ENCODE data around the gene AK5.
"Not testable (repeated sequence)": the region's sequence is repeated elsewhere in the genome, so short reads cannot be mapped to it uniquely, and the experiment has no call there.

AK5 gene

DNA sequence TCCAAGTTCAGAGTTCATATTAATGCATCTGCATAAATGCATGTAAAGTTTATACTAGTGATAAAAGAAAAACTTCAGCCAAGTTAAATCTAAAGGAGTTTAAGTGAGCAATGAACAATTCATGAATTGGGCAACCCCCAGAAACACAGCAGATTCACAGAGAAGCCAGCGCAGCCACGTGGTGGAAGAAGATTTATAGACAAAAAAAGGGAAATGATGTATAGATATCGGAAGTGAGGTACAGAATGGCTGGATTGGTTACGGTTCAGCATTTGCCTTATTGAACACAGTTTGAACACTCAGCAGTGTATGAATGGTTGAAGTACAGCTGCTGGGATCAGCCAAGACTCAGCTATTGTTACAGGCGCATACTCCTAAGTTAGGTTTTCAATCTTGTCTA, 5.7 kb downstream of the AK5 start:
- H3K27ac ChIP-seq (ENCODE audit: low read depth, low read length, severe bottlenecking) = no peak overlapping the region
- no peak overlapping the region for H3K4me3 ChIP-seq (ENCODE audit: extremely low read depth, insufficient read depth, low read length, poor library complexity, severe bottlenecking)
- H3K9me3 ChIP-seq (ENCODE audit: control insufficient read depth, low read length) = no peaks in the 10 kb centered on the region
- no peaks in the 10 kb centered on the region for H3K4me1 ChIP-seq (ENCODE audit: control insufficient read depth, insufficient read depth, low read length, poor library complexity, severe bottlenecking)
- H3K36me3 ChIP-seq (ENCODE audit: control insufficient read depth, insufficient read depth, low read length) = no peaks in the 10 kb centered on the region
- WGBS, 2 experiments (ENCODE audit: insufficient coverage in 2 of 2) = 84 to 98% methylated on average over 3 to 4 of the region's 5 CpGs

DNA sequence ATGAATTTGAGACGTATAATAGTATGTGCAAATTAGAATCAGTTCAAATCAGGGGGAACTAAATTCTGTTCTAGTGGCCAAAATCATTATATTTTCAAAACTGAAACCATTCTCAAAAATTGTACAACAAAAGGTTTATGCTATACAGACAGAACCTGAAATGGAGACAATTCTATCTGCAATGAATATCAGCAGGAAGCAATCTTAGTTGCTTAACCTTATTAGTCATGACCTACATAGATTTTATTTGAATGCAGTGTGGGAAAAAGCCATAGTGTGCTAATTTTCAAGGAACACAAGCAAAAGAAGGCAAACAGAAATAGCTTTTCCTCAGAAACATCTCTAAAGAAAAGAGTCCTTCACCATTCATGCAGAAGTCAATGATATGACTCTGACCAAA, 6.5 kb downstream of the AK5 start:
- H3K36me3 ChIP-seq (ENCODE audit: control insufficient read depth, insufficient read depth, low read length) = no peaks in the 10 kb centered on the region
- no peak overlapping the region for H3K27ac ChIP-seq (ENCODE audit: low read depth, low read length, severe bottlenecking)
- no peaks in the 10 kb centered on the region for H3K9me3 ChIP-seq (ENCODE audit: control insufficient read depth, low read length)
- H3K4me1 ChIP-seq (ENCODE audit: control insufficient read depth, insufficient read depth, low read length, poor library complexity, severe bottlenecking) = no peaks in the 10 kb centered on the region
- WGBS, 2 experiments (ENCODE audit: insufficient coverage in 2 of 2) = no CpG with 5 or more reads among the region's 1 CpG
- H3K4me3 ChIP-seq (ENCODE audit: extremely low read depth, insufficient read depth, low read length, poor library complexity, severe bottlenecking) = no peak overlapping the region

DNA sequence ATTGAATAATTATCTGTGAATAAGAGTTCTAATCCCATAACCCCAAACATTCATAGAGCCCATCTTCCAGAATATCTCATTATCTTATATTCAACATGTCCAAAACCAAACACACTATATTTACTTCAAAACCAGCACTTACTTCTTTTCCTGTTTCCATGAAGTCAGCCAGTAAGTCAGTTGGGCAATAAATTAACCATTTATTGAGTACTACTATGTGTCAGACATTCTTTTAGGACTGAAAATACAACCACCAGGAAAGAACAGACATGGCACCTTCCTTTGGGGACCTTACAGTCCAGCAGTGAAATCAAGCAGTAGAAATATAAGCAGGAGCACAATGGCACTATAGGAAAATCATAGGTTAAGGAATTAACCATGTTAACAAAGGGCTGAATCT, 8.8 kb downstream of the AK5 start:
- H3K4me3 ChIP-seq (ENCODE audit: extremely low read depth, insufficient read depth, low read length, poor library complexity, severe bottlenecking) = no peak overlapping the region
- no peak overlapping the region for H3K27ac ChIP-seq (ENCODE audit: low read depth, low read length, severe bottlenecking)
- no peaks in the 10 kb centered on the region for H3K9me3 ChIP-seq (ENCODE audit: control insufficient read depth, low read length)
- no peaks in the 10 kb centered on the region for H3K36me3 ChIP-seq (ENCODE audit: control insufficient read depth, insufficient read depth, low read length)
- no peaks in the 10 kb centered on the region for H3K4me1 ChIP-seq (ENCODE audit: control insufficient read depth, insufficient read depth, low read length, poor library complexity, severe bottlenecking)

DNA sequence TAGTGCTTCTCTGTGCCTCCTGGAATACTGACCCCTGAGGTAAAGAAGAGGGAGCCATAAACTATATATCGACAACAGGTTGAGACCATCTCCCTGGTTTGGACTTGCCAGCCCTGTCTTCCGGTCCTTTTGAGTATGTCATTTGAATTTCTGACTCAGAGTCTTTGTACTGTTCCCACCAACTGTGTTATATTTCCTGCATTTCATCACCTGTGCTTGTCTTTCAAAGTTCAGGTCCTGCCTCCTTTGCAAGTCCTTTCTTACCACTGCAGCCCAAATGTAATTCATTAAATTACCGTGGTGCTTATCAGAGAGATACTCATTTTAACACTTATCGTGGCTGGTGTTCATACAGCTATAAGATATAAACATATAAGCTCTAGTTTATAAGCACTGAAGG, 10.7 kb downstream of the AK5 start:
- Histone ChIP-seq H3K4me1 (ENCODE audit: control insufficient read depth, insufficient read depth, low read length, poor library complexity, severe bottlenecking) (no peaks in the 10 kb centered on the region), H3K4me3 (ENCODE audit: extremely low read depth, insufficient read depth, low read length, poor library complexity, severe bottlenecking) (no peak overlapping the region), H3K9me3 (ENCODE audit: control insufficient read depth, low read length) (no peaks in the 10 kb centered on the region), H3K27ac (ENCODE audit: low read depth, low read length, severe bottlenecking) (no peak overlapping the region), H3K36me3 (ENCODE audit: control insufficient read depth, insufficient read depth, low read length) (no peaks in the 10 kb centered on the region)
- 49 to 79% methylated on average over 2 to 3 of the region's 4 CpGs for WGBS, 2 experiments (ENCODE audit: insufficient coverage in 2 of 2)

DNA sequence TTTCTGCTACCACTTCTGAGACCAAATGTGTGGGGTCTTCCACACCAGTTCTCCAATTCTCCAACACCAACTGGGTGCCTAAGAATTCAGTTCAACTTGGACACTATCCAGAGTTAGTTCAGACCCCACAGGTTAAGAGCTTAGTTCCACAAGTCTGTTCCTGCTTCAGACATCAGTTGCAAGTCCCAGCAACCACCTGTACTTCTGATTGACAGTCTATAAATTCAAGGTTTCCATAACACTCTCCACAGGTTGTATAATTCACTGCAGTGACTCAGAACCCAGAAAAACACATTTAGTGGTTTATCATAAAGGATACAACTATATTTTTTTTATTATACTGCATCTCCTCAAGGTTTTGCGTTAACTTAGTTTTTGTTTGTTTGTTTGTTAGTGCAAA, 18.7 kb downstream of the AK5 start:
- no CpG with 5 or more reads among the region's 1 CpG for WGBS, 2 experiments (ENCODE audit: insufficient coverage in 2 of 2)
- Histone ChIP-seq H3K4me3 (ENCODE audit: extremely low read depth, insufficient read depth, low read length, poor library complexity, severe bottlenecking) (no peak overlapping the region), H3K27ac (ENCODE audit: low read depth, low read length, severe bottlenecking) (no peak overlapping the region), H3K4me1 (ENCODE audit: control insufficient read depth, insufficient read depth, low read length, poor library complexity, severe bottlenecking) (no peaks in the 10 kb centered on the region), H3K9me3 (ENCODE audit: control insufficient read depth, low read length) (no peaks in the 10 kb centered on the region), H3K36me3 (ENCODE audit: control insufficient read depth, insufficient read depth, low read length) (no peaks in the 10 kb centered on the region)

DNA sequence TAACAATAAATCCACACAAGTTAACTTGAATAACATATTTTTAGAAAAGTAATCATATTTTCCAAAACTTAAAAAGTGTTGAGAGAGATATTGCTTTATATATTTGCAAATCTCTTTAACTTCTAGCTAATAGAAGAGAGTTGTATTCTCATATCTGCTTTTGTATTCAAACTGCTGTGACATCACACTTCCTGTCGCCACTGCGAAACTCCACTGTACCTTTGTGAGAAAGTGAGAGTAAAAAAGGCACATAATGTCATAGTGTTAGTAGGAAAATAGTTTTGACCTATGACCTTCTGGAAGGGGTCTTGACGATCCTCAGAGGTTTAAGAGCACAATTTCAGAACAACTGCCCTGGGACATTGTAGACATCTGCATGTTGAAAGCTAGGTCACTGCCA, 21.6 kb downstream of the AK5 start:
- no peak overlapping the region for H3K27ac ChIP-seq (ENCODE audit: low read depth, low read length, severe bottlenecking)
- H3K4me3 ChIP-seq (ENCODE audit: extremely low read depth, insufficient read depth, low read length, poor library complexity, severe bottlenecking) = no peak overlapping the region

DNA sequence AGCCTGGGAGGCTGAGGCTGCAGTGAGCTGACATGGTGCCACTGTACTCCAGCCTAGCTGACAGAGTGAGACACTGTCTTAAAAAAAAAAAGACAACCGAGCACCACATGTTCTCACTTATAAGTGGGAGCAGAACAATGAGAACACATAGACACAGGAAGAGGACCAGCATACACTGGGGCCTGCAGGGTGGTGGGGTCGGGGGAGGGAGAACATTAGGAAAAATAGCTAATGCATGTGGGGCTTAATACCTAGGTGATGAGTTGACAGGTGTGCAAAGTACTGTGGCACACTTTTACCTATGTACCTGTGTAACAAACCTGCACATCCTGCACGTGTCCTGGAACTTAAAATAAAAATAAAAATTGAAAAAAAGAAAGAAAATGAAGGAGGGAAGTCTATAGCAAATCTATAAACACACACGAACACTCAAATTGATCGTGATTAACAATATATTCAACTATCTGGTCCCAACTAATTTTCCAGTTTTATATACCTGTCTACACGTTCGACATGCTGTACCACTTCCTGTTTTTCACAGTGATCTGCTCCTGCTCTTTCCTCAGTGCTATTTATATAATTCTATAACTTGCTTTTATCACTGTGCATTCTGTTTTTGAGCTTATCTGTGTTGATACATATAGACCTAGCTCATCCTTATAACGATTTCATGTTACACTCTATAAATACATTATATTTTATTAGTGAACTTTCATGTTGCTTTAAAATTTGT, 27.2 kb downstream of the AK5 start:
- WGBS, 2 experiments (ENCODE audit: insufficient coverage in 2 of 2) = 75 to 82% methylated on average over 4 to 6 of the region's 8 CpGs
- H3K9me3 ChIP-seq (ENCODE audit: control insufficient read depth, low read length) = no peaks in the 10 kb centered on the region
- no peak overlapping the region for H3K4me3 ChIP-seq (ENCODE audit: extremely low read depth, insufficient read depth, low read length, poor library complexity, severe bottlenecking)
- no peak overlapping the region for H3K27ac ChIP-seq (ENCODE audit: low read depth, low read length, severe bottlenecking)
- H3K4me1 ChIP-seq (ENCODE audit: control insufficient read depth, insufficient read depth, low read length, poor library complexity, severe bottlenecking) = no peaks in the 10 kb centered on the region
- H3K36me3 ChIP-seq (ENCODE audit: control insufficient read depth, insufficient read depth, low read length) = no peaks in the 10 kb centered on the region

More for the DNA sequence above, 21.6 kb downstream of the AK5 start:
- Histone ChIP-seq H3K9me3 (ENCODE audit: control insufficient read depth, low read length) (no peaks in the 10 kb centered on the region), H3K36me3 (ENCODE audit: control insufficient read depth, insufficient read depth, low read length) (no peaks in the 10 kb centered on the region), H3K4me1 (ENCODE audit: control insufficient read depth, insufficient read depth, low read length, poor library complexity, severe bottlenecking) (no peaks in the 10 kb centered on the region)
- WGBS, 2 experiments (ENCODE audit: insufficient coverage in 2 of 2) = 83 to 100% methylated on average over 1 of the region's 3 CpGs

DNA sequence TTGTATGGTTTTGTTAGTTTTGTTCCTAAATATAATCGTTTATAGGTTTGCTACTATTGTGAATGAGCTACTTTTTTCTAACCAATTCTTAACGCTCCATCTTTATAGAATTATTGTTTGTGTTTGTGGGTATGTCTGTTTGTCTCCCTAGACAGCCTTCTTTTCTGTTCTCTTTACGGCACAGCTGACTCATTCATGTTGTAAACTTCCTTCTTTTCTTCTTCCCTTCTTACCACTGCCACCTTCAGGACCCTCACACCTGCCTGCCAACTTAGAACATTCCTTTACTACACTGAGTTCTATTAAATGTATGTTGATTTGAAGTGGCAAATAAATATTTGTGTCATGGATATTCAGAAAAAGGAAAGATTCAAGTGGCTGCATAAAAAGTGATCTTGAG, 29.1 kb downstream of the AK5 start:
- WGBS, 2 experiments (ENCODE audit: insufficient coverage in 2 of 2) = no CpG with 5 or more reads among the region's 3 CpGs
- Histone ChIP-seq H3K36me3 (ENCODE audit: control insufficient read depth, insufficient read depth, low read length) (no peaks in the 10 kb centered on the region), H3K4me1 (ENCODE audit: control insufficient read depth, insufficient read depth, low read length, poor library complexity, severe bottlenecking) (no peaks in the 10 kb centered on the region), H3K4me3 (ENCODE audit: extremely low read depth, insufficient read depth, low read length, poor library complexity, severe bottlenecking) (no peak overlapping the region), H3K9me3 (ENCODE audit: control insufficient read depth, low read length) (no peaks in the 10 kb centered on the region), H3K27ac (ENCODE audit: low read depth, low read length, severe bottlenecking) (no peak overlapping the region)

DNA sequence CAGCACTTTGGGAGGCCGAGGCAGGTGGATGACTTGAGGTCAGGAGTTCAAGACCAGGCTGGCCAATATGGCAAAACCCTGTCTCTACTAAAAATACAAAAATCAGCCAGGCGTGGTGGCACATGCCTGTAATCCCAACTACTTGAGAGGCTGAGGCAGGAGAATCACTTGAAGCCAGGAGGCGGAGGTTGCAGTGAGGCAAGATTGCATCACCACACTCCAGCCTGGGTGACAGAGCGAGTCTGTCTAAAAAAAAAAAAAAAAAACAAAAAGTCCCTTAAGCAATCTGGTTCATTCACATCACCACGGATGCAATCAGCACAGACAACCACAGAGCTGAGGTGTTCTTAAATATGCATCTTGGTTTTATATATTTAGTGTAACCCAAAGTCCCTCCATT, 30.5 kb downstream of the AK5 start:
- WGBS, 2 experiments (ENCODE audit: insufficient coverage in 2 of 2) = 92 to 93% methylated on average over 3 of the region's 5 CpGs
- not testable (repeated sequence) for H3K27ac ChIP-seq (ENCODE audit: low read depth, low read length, severe bottlenecking); H3K4me3 ChIP-seq (ENCODE audit: extremely low read depth, insufficient read depth, low read length, poor library complexity, severe bottlenecking); H3K9me3 ChIP-seq (ENCODE audit: control insufficient read depth, low read length); H3K4me1 ChIP-seq (ENCODE audit: control insufficient read depth, insufficient read depth, low read length, poor library complexity, severe bottlenecking); H3K36me3 ChIP-seq (ENCODE audit: control insufficient read depth, insufficient read depth, low read length)

DNA sequence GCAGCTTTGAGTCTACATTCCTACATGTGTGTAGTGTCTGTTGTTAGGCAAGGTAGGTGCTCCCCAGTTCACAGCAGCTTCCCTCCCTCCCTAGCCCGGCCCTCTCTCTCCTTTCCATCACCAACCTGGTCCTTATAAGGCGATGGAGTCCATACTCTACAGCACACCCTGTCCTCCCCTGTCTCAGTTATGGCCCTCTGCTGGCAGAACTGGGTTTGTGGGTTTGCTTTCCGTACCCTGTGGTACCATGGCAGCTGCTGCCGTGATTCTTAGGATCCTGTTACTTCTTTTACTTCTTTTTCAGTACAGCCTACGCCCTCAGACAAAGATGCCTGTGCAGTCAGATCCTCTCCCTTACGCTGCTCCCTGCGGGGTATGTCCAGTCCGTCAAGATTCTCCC, 31.7 kb downstream of the AK5 start:
- no peaks in the 10 kb centered on the region for H3K9me3 ChIP-seq (ENCODE audit: control insufficient read depth, low read length)
- no peaks in the 10 kb centered on the region for H3K36me3 ChIP-seq (ENCODE audit: control insufficient read depth, insufficient read depth, low read length)
- WGBS, 2 experiments (ENCODE audit: insufficient coverage in 2 of 2) = 52 to 65% methylated on average over 4 to 7 of the region's 8 CpGs
- H3K4me1 ChIP-seq (ENCODE audit: control insufficient read depth, insufficient read depth, low read length, poor library complexity, severe bottlenecking) = no peaks in the 10 kb centered on the region
- H3K27ac ChIP-seq (ENCODE audit: low read depth, low read length, severe bottlenecking) = no peak overlapping the region
- H3K4me3 ChIP-seq (ENCODE audit: extremely low read depth, insufficient read depth, low read length, poor library complexity, severe bottlenecking) = no peak overlapping the region

DNA sequence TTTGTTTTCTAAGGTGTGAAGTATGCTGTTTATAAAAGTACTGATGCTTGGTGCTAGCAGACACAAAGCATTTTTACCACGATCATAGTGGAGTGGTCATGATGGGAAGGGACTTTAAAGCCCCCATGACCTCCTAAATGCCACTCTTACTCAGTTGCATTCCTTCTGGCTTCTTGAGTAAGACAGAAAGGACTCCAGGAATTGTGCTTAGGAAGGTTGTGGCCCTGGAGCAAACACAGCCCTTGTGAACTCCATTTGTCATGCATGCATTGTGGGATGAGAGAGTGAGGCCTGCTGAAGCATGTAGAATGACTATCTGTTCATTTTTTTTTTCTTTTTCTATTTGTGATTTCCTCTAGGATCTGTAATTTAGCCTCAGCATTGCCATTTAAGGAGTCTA, 34.2 kb downstream of the AK5 start:
- H3K4me3 ChIP-seq (ENCODE audit: extremely low read depth, insufficient read depth, low read length, poor library complexity, severe bottlenecking) = no peak overlapping the region
- WGBS, 2 experiments (ENCODE audit: insufficient coverage in 2 of 2) = 100% methylated on average over 1 of the region's 1 CpG; no CpG with 5 or more reads in 1 of the 2 experiments
- no peaks in the 10 kb centered on the region for H3K36me3 ChIP-seq (ENCODE audit: control insufficient read depth, insufficient read depth, low read length)
- H3K4me1 ChIP-seq (ENCODE audit: control insufficient read depth, insufficient read depth, low read length, poor library complexity, severe bottlenecking) = no peaks in the 10 kb centered on the region
- no peak overlapping the region for H3K27ac ChIP-seq (ENCODE audit: low read depth, low read length, severe bottlenecking)
- no peaks in the 10 kb centered on the region for H3K9me3 ChIP-seq (ENCODE audit: control insufficient read depth, low read length)

All from mesodermal cell (in vitro differentiated cells).